Measurements from ENCODE around the gene RPL13.

GRCh38 chr16:89552329-89552728 is 8.2 kb upstream of the RPL13 start:
- TF ChIP-seq, protein P1, sequence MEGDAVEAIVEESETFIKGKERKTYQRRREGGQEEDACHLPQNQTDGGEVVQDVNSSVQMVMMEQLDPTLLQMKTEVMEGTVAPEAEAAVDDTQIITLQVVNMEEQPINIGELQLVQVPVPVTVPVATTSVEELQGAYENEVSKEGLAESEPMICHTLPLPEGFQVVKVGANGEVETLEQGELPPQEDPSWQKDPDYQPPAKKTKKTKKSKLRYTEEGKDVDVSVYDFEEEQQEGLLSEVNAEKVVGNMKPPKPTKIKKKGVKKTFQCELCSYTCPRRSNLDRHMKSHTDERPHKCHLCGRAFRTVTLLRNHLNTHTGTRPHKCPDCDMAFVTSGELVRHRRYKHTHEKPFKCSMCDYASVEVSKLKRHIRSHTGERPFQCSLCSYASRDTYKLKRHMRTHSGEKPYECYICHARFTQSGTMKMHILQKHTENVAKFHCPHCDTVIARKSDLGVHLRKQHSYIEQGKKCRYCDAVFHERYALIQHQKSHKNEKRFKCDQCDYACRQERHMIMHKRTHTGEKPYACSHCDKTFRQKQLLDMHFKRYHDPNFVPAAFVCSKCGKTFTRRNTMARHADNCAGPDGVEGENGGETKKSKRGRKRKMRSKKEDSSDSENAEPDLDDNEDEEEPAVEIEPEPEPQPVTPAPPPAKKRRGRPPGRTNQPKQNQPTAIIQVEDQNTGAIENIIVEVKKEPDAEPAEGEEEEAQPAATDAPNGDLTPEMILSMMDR (IDR thresholded peaks at IDR 0.05; ENCODE audit: low read length) = no peak
- TF ChIP-seq EZH2phosphoT487 (IDR thresholded peaks at IDR 0.05; ENCODE audit: low read length) = no peak

All from MM.1S (cell line).